Endothelial cell of hepatic sinusoid (primary cell): Measurements from ENCODE around the gene RBPJL.
"Not testable (repeated sequence)": the region's sequence is repeated elsewhere in the genome, so short reads cannot be mapped to it uniquely, and the experiment has no call there.

Source experiments
- in situ Hi-C: cut with HindIII; loops from 2 replicates; pipeline ENCODE4 v1.10.0; 2017; ENCODE audit warnings: low sequenced_read_pairs

Gene RBPJL

GRCh38 chr20:45340951-45341350 is 34.3 kb downstream of the RBPJL start:
- in situ Hi-C loops: no loop called here

GRCh38 chr20:45341579-45341938 is 34.9 kb downstream of the RBPJL start:
- in situ Hi-C loops: no loop called here

- in situ Hi-C loops: no loop called here
These were observed 35.6 kb downstream of the RBPJL start for GRCh38 chr20:45341939-45342854.

GRCh38 chr20:45342855-45343531 is 36.4 kb downstream of the RBPJL start:
- in situ Hi-C loops: no loop called here

- in situ Hi-C loops: no loop called here
These were observed 37.0 kb downstream of the RBPJL start for GRCh38 chr20:45343532-45344167.

GRCh38 chr20:45344168-45344860 is 37.7 kb downstream of the RBPJL start:
- in situ Hi-C loops: no loop called here

- in situ Hi-C loops: no loop called here
These were observed 38.7 kb downstream of the RBPJL start for GRCh38 chr20:45345104-45345936.

- in situ Hi-C loops: no loop called here
These were observed 39.7 kb downstream of the RBPJL start for GRCh38 chr20:45346291-45346718.

GRCh38 chr20:45346851-45347250 is 40.2 kb downstream of the RBPJL start:
- in situ Hi-C loops: no loop called here

GRCh38 chr20:45347297-45347935 is 40.8 kb downstream of the RBPJL start:
- in situ Hi-C loops: no loop called here

- in situ Hi-C loops: no loop called here
These were observed 41.5 kb downstream of the RBPJL start, which contains the start of gene SDC4 for GRCh38 chr20:45347936-45348778. Gene SDC4 (minus strand): TSS chr20:45348424. CDS start chr20:45348384, 40 bp downstream.

- in situ Hi-C loops: no loop called here
These were observed 43.6 kb downstream of the RBPJL start for GRCh38 chr20:45350217-45350616.

GRCh38 chr20:45350795-45351194 is 44.2 kb downstream of the RBPJL start:
- in situ Hi-C loops: not testable (repeated sequence)

- in situ Hi-C loops: no loop called here
These were observed 46.1 kb downstream of the RBPJL start for GRCh38 chr20:45352729-45353128.

- in situ Hi-C loops: no loop called here
These were observed 47.1 kb downstream of the RBPJL start for GRCh38 chr20:45353746-45354145.

- in situ Hi-C loops: no loop called here
These were observed 48.0 kb downstream of the RBPJL start for GRCh38 chr20:45354423-45355208.

GRCh38 chr20:45355209-45356084 is 48.8 kb downstream of the RBPJL start:
- in situ Hi-C loops: no loop called here
